ENCODE data around the gene PRDM16.

GRCh38 chr1:3483801-3484444 lies 414.9 kb downstream of the PRDM16 start:
- TF ChIP-seq CTCF (IDR thresholded peaks at IDR 0.05; ENCODE audit: low read length), result peak; percentile 81
- TF ChIP-seq EZH2 (IDR thresholded peaks at IDR 0.05; ENCODE audit: borderline replicate concordance, low read length), result no peak

Measured in OCI-LY1 (cell line).